ENCODE data around the gene TM4SF5. TPM values are rescaled to one million over a fixed set of nuclear protein-coding genes. Genes with fewer than 3 reads are reported as not detected.

TM4SF5 gene, protein sequence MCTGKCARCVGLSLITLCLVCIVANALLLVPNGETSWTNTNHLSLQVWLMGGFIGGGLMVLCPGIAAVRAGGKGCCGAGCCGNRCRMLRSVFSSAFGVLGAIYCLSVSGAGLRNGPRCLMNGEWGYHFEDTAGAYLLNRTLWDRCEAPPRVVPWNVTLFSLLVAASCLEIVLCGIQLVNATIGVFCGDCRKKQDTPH
- total RNA-seq, result not detected in 2 replicates

DNA sequence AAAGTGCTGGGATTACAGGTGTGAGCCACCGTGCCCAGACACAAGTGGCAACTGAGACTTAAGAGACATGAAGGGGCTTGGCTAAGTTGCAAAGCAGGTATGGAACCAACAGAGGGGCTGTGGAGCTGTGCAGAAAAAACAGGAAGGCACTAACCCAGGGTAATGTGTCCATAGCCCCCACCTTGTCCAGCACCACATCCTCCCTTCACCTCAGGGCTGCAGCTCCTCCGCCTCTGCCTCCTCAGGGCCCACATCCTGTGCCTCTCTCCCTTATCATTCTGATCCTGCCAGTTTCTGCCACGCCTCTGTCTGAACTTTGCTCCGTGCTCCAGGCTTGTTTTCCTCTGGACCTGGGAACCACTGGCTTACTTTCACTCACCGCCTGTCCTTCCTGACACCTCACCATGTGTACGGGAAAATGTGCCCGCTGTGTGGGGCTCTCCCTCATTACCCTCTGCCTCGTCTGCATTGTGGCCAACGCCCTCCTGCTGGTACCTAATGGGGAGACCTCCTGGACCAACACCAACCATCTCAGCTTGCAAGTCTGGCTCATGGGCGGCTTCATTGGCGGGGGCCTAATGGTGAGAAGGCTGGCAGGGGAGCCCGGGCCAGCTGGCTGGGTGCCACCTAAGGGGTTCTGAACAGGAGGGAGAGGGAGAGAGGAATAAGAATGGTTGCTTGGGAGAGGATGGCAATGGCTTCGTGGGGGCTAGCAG lies at the start of gene TM4SF5:
TM4SF5 (plus strand) TSS at position 368 of the 716 bp plus-strand sequence; CDS start at position 405, 37 bp downstream.

DNA sequence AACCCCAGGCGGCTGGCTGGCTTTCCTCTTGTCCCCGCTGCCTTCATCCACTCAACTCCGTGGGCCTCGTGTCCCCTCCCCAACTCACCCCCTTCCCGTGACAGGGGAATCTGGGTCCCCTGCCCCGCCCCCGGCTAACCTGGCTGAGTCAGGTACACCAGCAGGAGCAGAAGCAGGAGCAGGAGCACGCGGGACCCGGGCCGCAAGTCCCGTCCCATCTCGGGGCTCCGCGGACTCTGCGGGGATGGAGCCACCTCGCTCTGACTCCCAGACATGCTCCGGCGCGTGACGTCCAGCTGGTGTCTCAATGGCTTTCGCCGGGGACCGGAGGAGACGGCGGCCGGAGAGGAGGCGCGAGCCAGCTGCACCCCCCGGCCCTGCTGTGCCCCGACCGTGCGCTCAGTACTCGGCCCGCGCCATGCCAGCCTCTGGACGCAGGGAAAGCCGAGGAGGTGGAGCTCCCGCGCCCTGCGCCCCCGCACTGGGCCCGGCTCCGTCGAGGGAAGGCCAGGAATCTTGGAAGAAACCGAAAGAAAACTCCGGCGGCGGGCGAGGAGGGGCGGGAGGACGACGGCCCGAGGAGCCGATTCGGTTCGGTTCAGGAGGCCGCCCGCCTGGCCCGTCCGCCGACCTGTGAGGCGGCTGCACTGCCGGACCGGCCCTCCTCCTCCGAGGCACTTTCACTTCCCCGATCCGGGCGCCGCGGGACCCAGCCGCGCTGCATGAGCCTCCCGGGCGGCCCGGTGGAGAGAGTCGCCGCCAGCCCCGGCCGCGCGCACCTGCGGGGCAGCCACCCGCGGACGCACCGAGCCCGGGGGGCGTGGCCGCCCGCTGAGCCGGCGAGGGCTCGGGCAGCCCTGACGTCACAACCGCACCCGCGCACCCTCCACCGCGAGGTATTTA lies 32.3 kb upstream of the TM4SF5 start, which contains the start of the genes CXCL16 and ZMYND15:
CXCL16 (minus strand) TSS at position 807 of the 903 bp plus-strand sequence; CDS start at position 218, 589 bp downstream.
ZMYND15 (plus strand) TSS at position 712 of the 903 bp plus-strand sequence. CDS start 716 bp downstream, outside the sequence.

DNA sequence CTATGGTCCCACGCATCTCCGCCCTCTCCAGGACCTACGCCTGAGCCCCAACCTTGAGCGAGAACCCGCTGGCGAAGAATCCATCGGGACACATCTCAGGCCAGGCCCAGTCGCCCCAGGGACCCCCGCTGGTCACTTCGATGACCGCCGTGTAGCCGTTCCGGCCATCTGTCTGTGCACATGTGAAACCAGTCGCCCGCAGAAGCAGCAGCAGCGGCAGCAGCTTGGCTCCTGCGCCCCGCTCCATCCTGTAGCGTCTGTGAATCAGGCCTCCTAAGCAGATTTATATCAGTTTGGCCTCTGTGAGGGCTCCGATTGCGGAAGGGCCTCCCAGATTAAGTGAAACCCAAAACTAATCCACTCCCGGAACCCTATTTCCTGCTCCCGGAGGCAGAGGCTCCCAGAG lies 14.4 kb downstream of the TM4SF5 start, which contains the start of gene VMO1:
VMO1 (minus strand) TSS at position 259 of the 406 bp plus-strand sequence; CDS start at position 247, 12 bp downstream.

DNA sequence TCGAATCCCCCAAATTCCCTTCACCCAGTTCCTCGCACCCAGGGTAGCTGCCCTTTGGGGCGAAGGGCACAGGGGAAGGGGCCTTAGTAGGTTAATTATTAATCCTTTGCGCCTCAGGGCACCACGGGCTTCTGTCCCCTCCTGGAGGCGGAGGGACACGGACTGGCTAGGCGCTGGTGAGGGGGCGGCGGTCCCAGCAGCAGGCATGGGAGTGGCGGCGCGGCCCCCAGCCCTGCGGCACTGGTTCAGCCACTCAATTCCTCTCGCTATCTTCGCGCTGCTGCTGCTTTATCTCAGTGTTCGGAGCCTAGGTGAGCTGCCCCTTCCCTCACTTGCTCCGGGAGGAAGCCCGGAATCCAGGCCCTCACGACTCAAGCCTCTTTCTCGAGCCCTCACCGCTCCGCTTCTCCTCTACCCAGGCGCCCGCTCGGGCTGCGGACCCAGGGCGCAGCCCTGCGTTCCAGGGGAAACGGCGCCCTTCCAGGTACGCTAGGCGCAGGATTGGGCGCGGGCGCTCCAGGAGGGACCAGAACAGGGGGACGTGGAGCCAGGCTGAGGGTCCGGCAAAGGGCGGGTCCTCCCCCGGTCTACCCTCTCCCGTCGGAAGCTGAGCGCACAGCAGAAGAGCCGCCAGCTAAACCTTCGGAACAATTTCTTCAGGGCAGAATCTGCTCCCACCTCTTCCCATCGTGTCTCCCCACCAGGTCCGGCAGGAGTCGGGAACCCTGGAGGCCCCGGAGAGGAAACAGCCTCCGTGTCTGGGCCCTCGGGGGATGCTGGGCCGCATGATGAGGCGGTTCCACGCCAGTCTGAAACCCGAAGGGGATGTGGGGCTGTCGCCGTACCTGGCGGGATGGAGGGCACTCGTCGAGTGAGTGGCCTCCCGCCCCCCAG lies 17.4 kb downstream of the TM4SF5 start, which contains the start of gene GLTPD2:
GLTPD2 (plus strand) TSS at position 158 of the 894 bp plus-strand sequence; CDS start at position 206, 48 bp downstream.

DNA sequence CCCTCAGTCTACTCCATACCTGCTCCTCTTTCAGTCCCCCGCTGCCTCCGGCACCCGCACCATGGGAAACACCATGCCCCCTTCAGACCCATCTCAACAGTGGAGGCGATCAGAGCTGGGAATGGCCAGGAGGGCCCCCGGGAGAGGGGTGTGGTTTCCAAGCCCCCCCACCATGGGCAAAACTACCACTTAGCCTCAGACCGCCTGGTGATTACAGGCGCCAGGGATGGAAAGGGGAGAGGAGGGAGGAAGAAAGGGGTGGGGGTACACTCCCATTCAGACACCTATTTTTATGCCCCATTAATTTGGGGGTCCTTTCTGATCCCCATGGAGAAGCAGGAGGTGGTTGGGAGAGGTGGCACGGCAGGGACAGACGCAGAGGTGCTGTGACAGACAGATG lies 30.5 kb downstream of the TM4SF5 start, which contains the start of gene C17orf114:
C17orf114 (minus strand) TSS at position 101 of the 400 bp plus-strand sequence.

DNA sequence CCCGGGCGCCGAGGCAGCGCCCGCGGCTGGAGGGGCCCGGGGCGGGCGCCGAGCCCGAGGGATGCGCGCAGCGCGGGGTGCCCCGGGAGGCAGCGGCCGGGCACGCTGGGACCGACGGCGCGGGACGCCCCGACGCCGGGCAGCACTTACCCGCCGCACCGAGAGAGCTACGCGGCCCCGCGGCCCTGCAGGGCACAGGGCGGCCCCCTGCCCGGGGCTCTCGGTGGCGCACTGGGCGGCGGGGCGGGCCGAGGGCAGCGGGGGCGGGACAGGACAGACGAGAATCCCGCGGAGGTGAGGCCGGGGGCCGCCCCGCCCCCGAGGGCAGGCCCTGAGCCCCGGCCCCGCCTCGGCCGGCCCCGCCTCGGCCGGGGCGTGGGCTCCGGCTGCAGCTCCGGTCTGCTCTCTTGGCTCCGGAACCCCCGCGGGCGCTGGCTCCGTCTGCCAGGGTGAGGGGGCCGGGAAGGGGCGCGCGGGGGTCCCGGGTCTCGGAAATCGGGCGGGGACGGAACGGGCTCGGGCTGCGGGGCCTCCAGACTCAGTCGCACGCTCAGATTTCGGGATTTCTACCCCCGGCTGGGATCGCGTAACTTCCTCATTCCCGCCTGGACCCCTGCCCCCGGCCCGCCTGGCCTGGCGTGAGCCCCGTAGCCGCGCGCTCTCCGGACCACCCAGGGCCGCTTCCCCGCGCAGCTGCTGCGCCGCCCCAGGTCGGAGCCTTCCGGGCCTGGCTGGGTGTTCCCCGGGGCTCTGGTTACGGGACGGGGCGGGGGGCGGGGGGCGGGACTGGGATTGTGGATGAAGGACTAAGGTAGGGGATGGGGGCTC lies 35.3 kb downstream of the TM4SF5 start, which contains the start of gene PLD2:
PLD2 (plus strand) TSS at position 376 of the 828 bp plus-strand sequence. CDS start 621 bp downstream, outside the sequence.

Other genes with a start within 250 kb of the TM4SF5 start
- 19.0 and 26.3 TPM in 2 replicates for gene MYBBP1A, start 216.5 kb upstream of the TM4SF5 start, total RNA-seq
- not detected in 2 replicates for gene GGT6, start 211.3 kb upstream of the TM4SF5 start, total RNA-seq
- not detected in 2 replicates for gene SMTNL2, start 187.4 kb upstream of the TM4SF5 start, total RNA-seq
- gene ALOX15, start 130.2 kb upstream of the TM4SF5 start, total RNA-seq, result not detected in 2 replicates
- gene PELP1, start 67.7 kb upstream of the TM4SF5 start, total RNA-seq, result 7.7 and 10.3 TPM in 2 replicates
- 7.5 and 9.0 TPM in 2 replicates for gene ARRB2, start 61.3 kb upstream of the TM4SF5 start, total RNA-seq
- 9.5 and 11.9 TPM in 2 replicates for gene MED11, start 40.5 kb upstream of the TM4SF5 start, total RNA-seq
- under 0.01 and 0.11 TPM in 2 replicates for gene ZMYND15, start 32.1 kb upstream of the TM4SF5 start, total RNA-seq
- gene CXCL16, start 32.0 kb upstream of the TM4SF5 start, total RNA-seq, result 0.54 and 0.77 TPM in 2 replicates
- 0.22 and 0.95 TPM in 2 replicates for gene VMO1, start 14.5 kb downstream of the TM4SF5 start, total RNA-seq
- not detected in 2 replicates for gene GLTPD2, start 17.1 kb downstream of the TM4SF5 start, total RNA-seq
- 164 and 200 TPM in 2 replicates for gene PSMB6, start 24.3 kb downstream of the TM4SF5 start, total RNA-seq
- 26.3 and 35.3 TPM in 2 replicates for gene PLD2, start 35.3 kb downstream of the TM4SF5 start, total RNA-seq
- 25.5 and 31.3 TPM in 2 replicates for gene MINK1, start 61.5 kb downstream of the TM4SF5 start, total RNA-seq
- 0.77 and 1.1 TPM in 2 replicates for gene C17orf107, start 127.7 kb downstream of the TM4SF5 start, total RNA-seq
- 0.86 and 5.7 TPM in 2 replicates for gene CHRNE, start 131.2 kb downstream of the TM4SF5 start, total RNA-seq
- gene GP1BA, start 160.4 kb downstream of the TM4SF5 start, total RNA-seq, result not detected in 2 replicates
- gene SLC25A11, start 168.2 kb downstream of the TM4SF5 start, total RNA-seq, result 45.4 and 50.1 TPM in 2 replicates
- gene RNF167, start 168.4 kb downstream of the TM4SF5 start, total RNA-seq, result 11.5 and 12.6 TPM in 2 replicates
- 304 and 331 TPM in 2 replicates for gene PFN1, start 176.6 kb downstream of the TM4SF5 start, total RNA-seq
- 2.2 and 2.3 TPM in 2 replicates for gene ENO3, start 179.2 kb downstream of the TM4SF5 start, total RNA-seq
- gene SPAG7, start 195.9 kb downstream of the TM4SF5 start, total RNA-seq, result 53.2 and 56.7 TPM in 2 replicates
- gene CAMTA2, start 215.8 kb downstream of the TM4SF5 start, total RNA-seq, result 3.0 and 3.9 TPM in 2 replicates
- gene INCA1, start 225.6 kb downstream of the TM4SF5 start, total RNA-seq, result 0.52 and 0.54 TPM in 2 replicates
- gene KIF1C, start 226.1 kb downstream of the TM4SF5 start, total RNA-seq, result 75.5 and 89.6 TPM in 2 replicates

Data from dermis lymphatic vessel endothelial cell (primary cell).